SK-N-SH treated with all-trans-retinoic acid at 6 μM for 48 hours (cell line): ENCODE data around the gene TSPYL6.

ENCODE experiments used
- ISL1 ChIP-seq: fragments of 250-450 bp; sonication (Bioruptor Pico); IDR thresholded peaks from 2 replicates; pipeline ENCODE4 v2.1.2; 2022; ENCODE audit warnings: mild to moderate bottlenecking, moderate library complexity
- OSR1 ChIP-seq: fragments of 250-450 bp; sonication (Bioruptor Pico); IDR thresholded peaks from 2 replicates; pipeline ENCODE4 v1.8.0; 2022; ENCODE audit warnings: moderate library complexity, mild to moderate bottlenecking, inconsistent platforms
- TOX ChIP-seq: fragments of 250-450 bp; sonication (Bioruptor Pico); IDR thresholded peaks from 2 replicates; pipeline ENCODE4 v1.8.0; 2021; ENCODE audit warnings: mild to moderate bottlenecking, moderate library complexity, borderline replicate concordance
- TF ChIP-seq, protein P1 (sequence below): fragments of 250-450 bp; sonication (Bioruptor Pico); IDR thresholded peaks from 2 replicates; pipeline ENCODE4 v1.8.0; 2020; ENCODE audit warnings: mild to moderate bottlenecking, moderate library complexity, borderline replicate concordance
- TF ChIP-seq, protein P2 (sequence below): fragments of 250-450 bp; sonication (Bioruptor Pico); IDR thresholded peaks from 2 replicates; pipeline ENCODE4 v1.5.1; 2020; ENCODE audit warnings: low read depth, mild to moderate bottlenecking, moderate library complexity

DNA sequence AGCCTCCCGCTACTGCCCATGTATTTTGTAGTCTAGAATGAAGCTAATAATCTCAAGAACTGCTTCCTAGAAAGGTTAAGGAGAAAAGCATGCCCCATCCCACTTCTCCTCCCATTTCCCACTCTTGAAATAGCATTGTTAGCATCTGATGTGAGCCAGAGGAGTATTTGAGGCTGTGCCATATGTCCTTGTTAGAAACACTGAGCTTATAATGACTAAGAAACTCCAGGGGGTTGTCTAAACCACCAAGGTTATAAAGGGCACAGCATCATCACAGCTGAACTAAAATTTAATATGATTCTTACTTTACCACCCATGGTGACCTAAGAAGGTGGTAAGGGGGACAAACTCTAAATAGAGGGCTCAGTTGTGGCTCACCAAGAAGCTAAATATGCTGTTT is 16.6 kb downstream of the TSPYL6 start:
- TF ChIP-seq ISL1 (CRISPR knock-in tag) (no peak), OSR1 (CRISPR knock-in tag) (no peak), TOX (no peak)
- TF ChIP-seq, protein P1, sequence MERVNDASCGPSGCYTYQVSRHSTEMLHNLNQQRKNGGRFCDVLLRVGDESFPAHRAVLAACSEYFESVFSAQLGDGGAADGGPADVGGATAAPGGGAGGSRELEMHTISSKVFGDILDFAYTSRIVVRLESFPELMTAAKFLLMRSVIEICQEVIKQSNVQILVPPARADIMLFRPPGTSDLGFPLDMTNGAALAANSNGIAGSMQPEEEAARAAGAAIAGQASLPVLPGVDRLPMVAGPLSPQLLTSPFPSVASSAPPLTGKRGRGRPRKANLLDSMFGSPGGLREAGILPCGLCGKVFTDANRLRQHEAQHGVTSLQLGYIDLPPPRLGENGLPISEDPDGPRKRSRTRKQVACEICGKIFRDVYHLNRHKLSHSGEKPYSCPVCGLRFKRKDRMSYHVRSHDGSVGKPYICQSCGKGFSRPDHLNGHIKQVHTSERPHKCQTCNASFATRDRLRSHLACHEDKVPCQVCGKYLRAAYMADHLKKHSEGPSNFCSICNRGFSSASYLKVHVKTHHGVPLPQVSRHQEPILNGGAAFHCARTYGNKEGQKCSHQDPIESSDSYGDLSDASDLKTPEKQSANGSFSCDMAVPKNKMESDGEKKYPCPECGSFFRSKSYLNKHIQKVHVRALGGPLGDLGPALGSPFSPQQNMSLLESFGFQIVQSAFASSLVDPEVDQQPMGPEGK (CRISPR knock-in tag): no peak
- TF ChIP-seq, protein P2, sequence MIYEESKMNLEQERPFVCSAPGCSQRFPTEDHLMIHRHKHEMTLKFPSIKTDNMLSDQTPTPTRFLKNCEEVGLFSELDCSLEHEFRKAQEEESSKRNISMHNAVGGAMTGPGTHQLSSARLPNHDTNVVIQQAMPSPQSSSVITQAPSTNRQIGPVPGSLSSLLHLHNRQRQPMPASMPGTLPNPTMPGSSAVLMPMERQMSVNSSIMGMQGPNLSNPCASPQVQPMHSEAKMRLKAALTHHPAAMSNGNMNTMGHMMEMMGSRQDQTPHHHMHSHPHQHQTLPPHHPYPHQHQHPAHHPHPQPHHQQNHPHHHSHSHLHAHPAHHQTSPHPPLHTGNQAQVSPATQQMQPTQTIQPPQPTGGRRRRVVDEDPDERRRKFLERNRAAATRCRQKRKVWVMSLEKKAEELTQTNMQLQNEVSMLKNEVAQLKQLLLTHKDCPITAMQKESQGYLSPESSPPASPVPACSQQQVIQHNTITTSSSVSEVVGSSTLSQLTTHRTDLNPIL (CRISPR knock-in tag): no peak
